HEK293 (cell line): Measurements from ENCODE around the gene HTR1D.

Source experiments
- BCL11B ChIP-seq: fragments of 450-650 bp; formaldehyde crosslinking; IDR thresholded peaks from 2 replicates; pipeline ENCODE4 v1.5.1; 2016; ENCODE audit warnings: low read depth, missing biosample characterization, missing genetic modification characterization
- GLI2 ChIP-seq: fragments of 450-650 bp; formaldehyde crosslinking; IDR thresholded peaks from 2 replicates; pipeline ENCODE4; 2017; ENCODE audit warnings: missing biosample characterization, missing genetic modification characterization, low read depth, borderline replicate concordance
- GLIS1 ChIP-seq: fragments of 450-650 bp; formaldehyde crosslinking; IDR thresholded peaks from 2 replicates; pipeline ENCODE4 v1.5.1; 2016; ENCODE audit warnings: missing biosample characterization, missing genetic modification characterization
- HOXD13 ChIP-seq: sonication (generic); formaldehyde crosslinking; IDR thresholded peaks from 2 replicates; pipeline ENCODE4 v1.8.0; 2022; ENCODE audit warnings: missing genetic modification reagents, borderline replicate concordance
- KLF16 ChIP-seq: fragments of 450-650 bp; formaldehyde crosslinking; IDR thresholded peaks from 2 replicates; pipeline ENCODE4 v1.5.1; 2017; ENCODE audit warnings: missing biosample characterization, missing genetic modification characterization
- PBX3 ChIP-seq: sonication (generic); formaldehyde crosslinking; IDR thresholded peaks from 2 replicates; pipeline ENCODE4 v1.8.1; 2022; ENCODE audit warnings: mild to moderate bottlenecking, moderate library complexity, missing genetic modification reagents
- SCRT1 ChIP-seq: fragments of 450-650 bp; formaldehyde crosslinking; IDR thresholded peaks from 2 replicates; pipeline ENCODE4 v1.5.1; 2016; ENCODE audit warnings: missing biosample characterization, missing genetic modification characterization, borderline replicate concordance
- YY2 ChIP-seq: fragments of 450-650 bp; formaldehyde crosslinking; IDR thresholded peaks from 2 replicates; pipeline ENCODE4 v1.5.1; 2016; ENCODE audit warnings: missing biosample characterization, missing genetic modification characterization
- ZNF140 ChIP-seq: fragments of 450-650 bp; formaldehyde crosslinking; IDR thresholded peaks from 2 replicates; pipeline ENCODE4 v1.5.1; 2016; ENCODE audit warnings: missing biosample characterization, missing genetic modification characterization
- ZNF174 ChIP-seq: fragments of 450-650 bp; formaldehyde crosslinking; IDR thresholded peaks from 2 replicates; pipeline ENCODE4 v1.5.0; 2017; ENCODE audit warnings: missing biosample characterization, mild to moderate bottlenecking, missing genetic modification characterization
- ZNF23 ChIP-seq: fragments of 450-650 bp; formaldehyde crosslinking; IDR thresholded peaks from 2 replicates; pipeline ENCODE4 v1.5.1; 2016; ENCODE audit warnings: missing biosample characterization, missing genetic modification characterization, borderline replicate concordance
- ZNF280D ChIP-seq: fragments of 450-650 bp; formaldehyde crosslinking; IDR thresholded peaks from 2 replicates; pipeline ENCODE4 v1.5.1; 2016; ENCODE audit warnings: missing biosample characterization, missing genetic modification characterization
- ZNF335 ChIP-seq: fragments of 450-650 bp; formaldehyde crosslinking; conservative IDR thresholded peaks from 2 replicates; pipeline ENCODE4 v1.5.1; 2016; ENCODE audit warnings: missing biosample characterization, missing genetic modification characterization
- ZNF37A ChIP-seq: fragments of 450-650 bp; IDR thresholded peaks from 2 replicates; pipeline ENCODE4 v1.5.1; 2018; ENCODE audit warnings: missing biosample characterization, missing genetic modification characterization
- ZNF423 ChIP-seq: fragments of 450-650 bp; formaldehyde crosslinking; IDR thresholded peaks from 2 replicates; pipeline ENCODE4 v1.5.1; 2016; ENCODE audit warnings: missing biosample characterization, missing genetic modification characterization
- ZNF654 ChIP-seq: fragments of 450-650 bp; formaldehyde crosslinking; IDR thresholded peaks from 2 replicates; pipeline ENCODE4 v1.5.1; 2016; ENCODE audit warnings: low read depth, missing biosample characterization, missing genetic modification characterization
- ZNF664 ChIP-seq: fragments of 450-650 bp; formaldehyde crosslinking; IDR thresholded peaks from 2 replicates; pipeline ENCODE4 v1.5.1; 2016; ENCODE audit warnings: missing biosample characterization, missing genetic modification characterization
- ZNF776 ChIP-seq: fragments of 450-650 bp; formaldehyde crosslinking; IDR thresholded peaks from 2 replicates; pipeline ENCODE4 v1.5.0; 2017; ENCODE audit warnings: missing biosample characterization, missing genetic modification characterization, borderline replicate concordance
- ZNF791 ChIP-seq: fragments of 450-650 bp; formaldehyde crosslinking; IDR thresholded peaks from 2 replicates; pipeline ENCODE4 v1.5.1; 2016; ENCODE audit warnings: missing biosample characterization, missing genetic modification characterization
- ZNF843 ChIP-seq: fragments of 450-650 bp; formaldehyde crosslinking; IDR thresholded peaks from 2 replicates; pipeline ENCODE4 v1.5.1; 2016; ENCODE audit warnings: missing biosample characterization, missing genetic modification characterization
- ZSCAN16 ChIP-seq: fragments of 450-650 bp; formaldehyde crosslinking; IDR thresholded peaks from 2 replicates; pipeline ENCODE4 v1.5.1; 2016; ENCODE audit warnings: missing biosample characterization, missing genetic modification characterization
- TF ChIP-seq, protein P1 (sequence below): fragments of 450-650 bp; formaldehyde crosslinking; IDR thresholded peaks from 2 replicates; pipeline ENCODE4 v1.5.1; 2016; ENCODE audit warnings: missing biosample characterization, missing genetic modification characterization
- TF ChIP-seq, protein P2 (sequence below): fragments of 450-650 bp; formaldehyde crosslinking; IDR thresholded peaks from 2 replicates; pipeline ENCODE4 v1.5.1; 2016; ENCODE audit warnings: missing biosample characterization, missing genetic modification characterization
- TF ChIP-seq, protein P3 (sequence below): fragments of 450-650 bp; formaldehyde crosslinking; IDR thresholded peaks from 2 replicates; pipeline ENCODE4 v1.5.1; 2016; ENCODE audit warnings: missing biosample characterization, missing genetic modification characterization
- TF ChIP-seq, protein P4 (sequence below): fragments of 450-650 bp; formaldehyde crosslinking; IDR thresholded peaks from 2 replicates; pipeline ENCODE4 v1.5.1; 2016; ENCODE audit warnings: missing biosample characterization, missing genetic modification characterization, borderline replicate concordance
- TF ChIP-seq, protein P5 (sequence below): fragments of 450-650 bp; formaldehyde crosslinking; IDR thresholded peaks from 2 replicates; pipeline ENCODE4 v1.5.1; 2016; ENCODE audit warnings: missing biosample characterization, missing genetic modification characterization
- TF ChIP-seq, protein P6 (sequence below): fragments of 450-650 bp; formaldehyde crosslinking; IDR thresholded peaks from 2 replicates; pipeline ENCODE4; 2016; ENCODE audit warnings: missing biosample characterization, missing genetic modification characterization

The HTR1D gene

GRCh38 chr1:23216771-23217420 lies 406 bp downstream of the HTR1D start (continued):
- TF ChIP-seq, protein P1, sequence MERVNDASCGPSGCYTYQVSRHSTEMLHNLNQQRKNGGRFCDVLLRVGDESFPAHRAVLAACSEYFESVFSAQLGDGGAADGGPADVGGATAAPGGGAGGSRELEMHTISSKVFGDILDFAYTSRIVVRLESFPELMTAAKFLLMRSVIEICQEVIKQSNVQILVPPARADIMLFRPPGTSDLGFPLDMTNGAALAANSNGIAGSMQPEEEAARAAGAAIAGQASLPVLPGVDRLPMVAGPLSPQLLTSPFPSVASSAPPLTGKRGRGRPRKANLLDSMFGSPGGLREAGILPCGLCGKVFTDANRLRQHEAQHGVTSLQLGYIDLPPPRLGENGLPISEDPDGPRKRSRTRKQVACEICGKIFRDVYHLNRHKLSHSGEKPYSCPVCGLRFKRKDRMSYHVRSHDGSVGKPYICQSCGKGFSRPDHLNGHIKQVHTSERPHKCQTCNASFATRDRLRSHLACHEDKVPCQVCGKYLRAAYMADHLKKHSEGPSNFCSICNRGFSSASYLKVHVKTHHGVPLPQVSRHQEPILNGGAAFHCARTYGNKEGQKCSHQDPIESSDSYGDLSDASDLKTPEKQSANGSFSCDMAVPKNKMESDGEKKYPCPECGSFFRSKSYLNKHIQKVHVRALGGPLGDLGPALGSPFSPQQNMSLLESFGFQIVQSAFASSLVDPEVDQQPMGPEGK (tag by site-specific recombination), result peak; percentile 68
- no peak; the same call in none of the 2 replicates for TF ChIP-seq ZNF335 (tag by site-specific recombination)
- no peak for TF ChIP-seq ZNF843 (tag by site-specific recombination)
- no peak for TF ChIP-seq KLF16 (tag by site-specific recombination)
- TF ChIP-seq BCL11B (tag by site-specific recombination), result no peak
- TF ChIP-seq, protein P2, sequence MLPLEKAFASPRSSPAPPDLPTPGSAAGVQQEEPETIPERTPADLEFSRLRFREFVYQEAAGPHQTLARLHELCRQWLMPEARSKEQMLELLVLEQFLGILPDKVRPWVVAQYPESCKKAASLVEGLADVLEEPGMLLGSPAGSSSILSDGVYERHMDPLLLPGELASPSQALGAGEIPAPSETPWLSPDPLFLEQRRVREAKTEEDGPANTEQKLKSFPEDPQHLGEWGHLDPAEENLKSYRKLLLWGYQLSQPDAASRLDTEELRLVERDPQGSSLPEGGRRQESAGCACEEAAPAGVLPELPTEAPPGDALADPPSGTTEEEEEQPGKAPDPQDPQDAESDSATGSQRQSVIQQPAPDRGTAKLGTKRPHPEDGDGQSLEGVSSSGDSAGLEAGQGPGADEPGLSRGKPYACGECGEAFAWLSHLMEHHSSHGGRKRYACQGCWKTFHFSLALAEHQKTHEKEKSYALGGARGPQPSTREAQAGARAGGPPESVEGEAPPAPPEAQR (tag by site-specific recombination), result no peak
- peak; percentile 19; the same call in 1 of the 2 replicates for TF ChIP-seq ZNF654 (tag by site-specific recombination)
- TF ChIP-seq ZNF37A (tag by site-specific recombination), result no peak
- no peak for TF ChIP-seq ZNF791 (tag by site-specific recombination)
- no peak for TF ChIP-seq HOXD13
- no peak for TF ChIP-seq ZNF140 (tag by site-specific recombination)
- TF ChIP-seq ZNF174 (tag by site-specific recombination), result 0 out of 2 replicates have a peak, but pooled peaks have one; percentile 67
- TF ChIP-seq, protein P3, sequence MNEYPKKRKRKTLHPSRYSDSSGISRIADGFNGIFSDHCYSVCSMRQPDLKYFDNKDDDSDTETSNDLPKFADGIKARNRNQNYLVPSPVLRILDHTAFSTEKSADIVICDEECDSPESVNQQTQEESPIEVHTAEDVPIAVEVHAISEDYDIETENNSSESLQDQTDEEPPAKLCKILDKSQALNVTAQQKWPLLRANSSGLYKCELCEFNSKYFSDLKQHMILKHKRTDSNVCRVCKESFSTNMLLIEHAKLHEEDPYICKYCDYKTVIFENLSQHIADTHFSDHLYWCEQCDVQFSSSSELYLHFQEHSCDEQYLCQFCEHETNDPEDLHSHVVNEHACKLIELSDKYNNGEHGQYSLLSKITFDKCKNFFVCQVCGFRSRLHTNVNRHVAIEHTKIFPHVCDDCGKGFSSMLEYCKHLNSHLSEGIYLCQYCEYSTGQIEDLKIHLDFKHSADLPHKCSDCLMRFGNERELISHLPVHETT, result no peak
- TF ChIP-seq YY2 (tag by site-specific recombination), result no peak
- TF ChIP-seq, protein P4, sequence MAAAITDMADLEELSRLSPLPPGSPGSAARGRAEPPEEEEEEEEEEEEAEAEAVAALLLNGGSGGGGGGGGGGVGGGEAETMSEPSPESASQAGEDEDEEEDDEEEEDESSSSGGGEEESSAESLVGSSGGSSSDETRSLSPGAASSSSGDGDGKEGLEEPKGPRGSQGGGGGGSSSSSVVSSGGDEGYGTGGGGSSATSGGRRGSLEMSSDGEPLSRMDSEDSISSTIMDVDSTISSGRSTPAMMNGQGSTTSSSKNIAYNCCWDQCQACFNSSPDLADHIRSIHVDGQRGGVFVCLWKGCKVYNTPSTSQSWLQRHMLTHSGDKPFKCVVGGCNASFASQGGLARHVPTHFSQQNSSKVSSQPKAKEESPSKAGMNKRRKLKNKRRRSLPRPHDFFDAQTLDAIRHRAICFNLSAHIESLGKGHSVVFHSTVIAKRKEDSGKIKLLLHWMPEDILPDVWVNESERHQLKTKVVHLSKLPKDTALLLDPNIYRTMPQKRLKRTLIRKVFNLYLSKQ (tag by site-specific recombination), result no peak
- TF ChIP-seq, protein P5, sequence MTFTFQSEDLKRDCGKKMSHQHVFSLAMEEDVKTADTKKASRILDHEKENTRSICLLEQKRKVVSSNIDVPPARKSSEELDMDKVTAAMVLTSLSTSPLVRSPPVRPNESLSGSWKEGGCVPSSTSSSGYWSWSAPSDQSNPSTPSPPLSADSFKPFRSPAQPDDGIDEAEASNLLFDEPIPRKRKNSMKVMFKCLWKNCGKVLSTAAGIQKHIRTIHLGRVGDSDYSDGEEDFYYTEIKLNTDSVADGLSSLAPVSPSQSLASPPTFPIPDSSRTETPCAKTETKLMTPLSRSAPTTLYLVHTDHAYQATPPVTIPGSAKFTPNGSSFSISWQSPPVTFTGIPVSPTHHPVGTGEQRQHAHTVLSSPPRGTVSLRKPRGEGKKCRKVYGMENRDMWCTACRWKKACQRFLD (tag by site-specific recombination), result no peak
- TF ChIP-seq, protein P6, sequence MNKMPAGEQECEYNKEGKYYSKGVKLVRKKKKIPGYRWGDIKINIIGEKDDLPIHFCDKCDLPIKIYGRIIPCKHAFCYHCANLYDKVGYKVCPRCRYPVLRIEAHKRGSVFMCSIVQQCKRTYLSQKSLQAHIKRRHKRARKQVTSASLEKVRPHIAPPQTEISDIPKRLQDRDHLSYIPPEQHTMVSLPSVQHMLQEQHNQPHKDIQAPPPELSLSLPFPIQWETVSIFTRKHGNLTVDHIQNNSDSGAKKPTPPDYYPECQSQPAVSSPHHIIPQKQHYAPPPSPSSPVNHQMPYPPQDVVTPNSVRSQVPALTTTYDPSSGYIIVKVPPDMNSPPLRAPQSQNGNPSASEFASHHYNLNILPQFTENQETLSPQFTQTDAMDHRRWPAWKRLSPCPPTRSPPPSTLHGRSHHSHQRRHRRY (tag by site-specific recombination), result no peak
- 0 out of 2 replicates have a peak, but pooled peaks have one; percentile 31 for TF ChIP-seq ZNF423 (tag by site-specific recombination)
- TF ChIP-seq ZNF664 (tag by site-specific recombination), result no peak
- TF ChIP-seq ZNF23, result no peak
- TF ChIP-seq SCRT1 (tag by site-specific recombination), result no peak
- TF ChIP-seq GLI2 (tag by site-specific recombination), result no peak
- TF ChIP-seq ZNF280D, result no peak
- TF ChIP-seq ZNF776, result no peak
- TF ChIP-seq ZSCAN16 (tag by site-specific recombination), result no peak
- peak; percentile 53; the same call in 1 of the 2 replicates for TF ChIP-seq GLIS1
- TF ChIP-seq PBX3 (CRISPR knock-in tag), result no peak
